HEK293 (cell line): ENCODE results near the gene FBXL15.

Experiments
- CTCF ChIA-PET: fragments of 350-600 bp; formaldehyde crosslinking; extraction: SDS; loops from one replicate; lab custom pipeline; 2021; ENCODE audit warnings: antibody characterized with exemption; lab: Yijun Ruan, JAX
- POLR2A ChIA-PET: fragments of 300-600 bp; formaldehyde crosslinking; extraction: SDS; loops from one replicate; lab custom pipeline; 2020; ENCODE audit warnings: antibody characterized with exemption, inconsistent platforms; lab: Yijun Ruan, JAX
- H3K27ac ChIP-seq: fragments of 200-500 bp; sonication (Bioruptor generic); 2 replicates; pipeline ENCODE4 v1.5.1; 2014; ENCODE audit warnings: low read depth, low read length, control low read depth, inconsistent platforms; ENCODE audit errors: extremely low read depth
- H3K36me3 ChIP-seq, 2 experiments: fragments of 200-500 bp in 1 of 2; sonication (Bioruptor generic) in 1 of 2; 1 replicate in 1 of 2; 2 replicates in 1 of 2; pipeline ENCODE4 v1.5.1; 2014 to 2017; ENCODE audit warnings: inconsistent platforms in 2 of 2, low read length in 2 of 2; ENCODE audit not compliant: control insufficient read depth in 2 of 2, insufficient read depth in 1 of 2
- H3K4me1 ChIP-seq: fragments of 200-500 bp; sonication (Bioruptor generic); 2 replicates; pipeline ENCODE4 v1.5.1; 2014; ENCODE audit warnings: mild to moderate bottlenecking, low read length, inconsistent platforms; ENCODE audit not compliant: control insufficient read depth, insufficient read depth
- H3K4me3 ChIP-seq: 2 replicates; pipeline ENCODE4 v1.5.1; 2011; ENCODE audit warnings: low read depth, mild to moderate bottlenecking, control low read depth, low read length, moderate library complexity
- H3K9me3 ChIP-seq: fragments of 200-500 bp; sonication (Bioruptor generic); 2 replicates; pipeline ENCODE4 v1.5.1; 2014; ENCODE audit warnings: low read depth, low read length, inconsistent platforms; ENCODE audit not compliant: control insufficient read depth, insufficient read depth
- GFI1B ChIP-seq: fragments of 450-650 bp; formaldehyde crosslinking; IDR thresholded peaks from 2 replicates; pipeline ENCODE4 v1.5.1; 2016; ENCODE audit warnings: missing biosample characterization, missing genetic modification characterization
- GLIS1 ChIP-seq: fragments of 450-650 bp; formaldehyde crosslinking; IDR thresholded peaks from 2 replicates; pipeline ENCODE4 v1.5.1; 2016; ENCODE audit warnings: missing biosample characterization, missing genetic modification characterization
- GLIS2 ChIP-seq: fragments of 450-650 bp; formaldehyde crosslinking; IDR thresholded peaks from 2 replicates; pipeline ENCODE4 v1.5.1; 2016; ENCODE audit warnings: missing biosample characterization, missing genetic modification characterization
- MYNN ChIP-seq: fragments of 450-650 bp; formaldehyde crosslinking; IDR thresholded peaks from 2 replicates; pipeline ENCODE4 v1.5.1; 2016; ENCODE audit warnings: missing biosample characterization, missing genetic modification characterization, borderline replicate concordance
- OSR2 ChIP-seq: fragments of 450-650 bp; formaldehyde crosslinking; IDR thresholded peaks from 2 replicates; pipeline ENCODE4 v1.5.1; 2016; ENCODE audit warnings: missing biosample characterization, missing genetic modification characterization
- PRDM1 ChIP-seq: fragments of 450-650 bp; formaldehyde crosslinking; IDR thresholded peaks from 2 replicates; pipeline ENCODE4; 2016; ENCODE audit warnings: missing biosample characterization, missing genetic modification characterization
- SCRT2 ChIP-seq: fragments of 450-650 bp; formaldehyde crosslinking; IDR thresholded peaks from 2 replicates; pipeline ENCODE4 v1.5.1; 2016; ENCODE audit warnings: missing biosample characterization, missing genetic modification characterization
- ZBTB48 ChIP-seq: fragments of 450-650 bp; formaldehyde crosslinking; IDR thresholded peaks from 2 replicates; pipeline ENCODE4 v1.5.1; 2016; ENCODE audit warnings: missing biosample characterization, missing genetic modification characterization
- ZBTB7A ChIP-seq: fragments of 450-650 bp; formaldehyde crosslinking; IDR thresholded peaks from 2 replicates; pipeline ENCODE4 v1.5.1; 2016; ENCODE audit warnings: low read depth, missing biosample characterization, missing genetic modification characterization
- ZNF114 ChIP-seq: fragments of 450-650 bp; formaldehyde crosslinking; IDR thresholded peaks from 2 replicates; pipeline ENCODE4 v1.5.0; 2017; ENCODE audit warnings: missing biosample characterization, missing genetic modification characterization
- ZNF169 ChIP-seq: fragments of 450-650 bp; formaldehyde crosslinking; IDR thresholded peaks from 2 replicates; pipeline ENCODE4 v1.5.1; 2016; ENCODE audit warnings: missing biosample characterization, missing genetic modification characterization
- ZNF202 ChIP-seq: fragments of 450-650 bp; formaldehyde crosslinking; IDR thresholded peaks from 2 replicates; pipeline ENCODE4 v1.5.1; 2016; ENCODE audit warnings: missing biosample characterization, missing genetic modification characterization, borderline replicate concordance
- ZNF223 ChIP-seq: fragments of 450-650 bp; formaldehyde crosslinking; IDR thresholded peaks from 2 replicates; pipeline ENCODE4 v1.5.1; 2016; ENCODE audit warnings: missing biosample characterization, missing genetic modification characterization
- ZNF239 ChIP-seq: fragments of 450-650 bp; formaldehyde crosslinking; IDR thresholded peaks from 2 replicates; pipeline ENCODE4 v1.5.1; 2016; ENCODE audit warnings: missing biosample characterization, missing genetic modification characterization
- ZNF560 ChIP-seq: fragments of 450-650 bp; formaldehyde crosslinking; IDR thresholded peaks from 2 replicates; pipeline ENCODE4 v1.5.1; 2017; ENCODE audit warnings: missing biosample characterization, missing genetic modification characterization, borderline replicate concordance
- ZNF600 ChIP-seq: fragments of 450-650 bp; formaldehyde crosslinking; IDR thresholded peaks from 2 replicates; pipeline ENCODE4 v1.5.1; 2016; ENCODE audit warnings: missing biosample characterization, missing genetic modification characterization
- ZNF792 ChIP-seq: fragments of 450-650 bp; formaldehyde crosslinking; IDR thresholded peaks from 2 replicates; pipeline ENCODE4 v1.5.1; 2016; ENCODE audit warnings: missing biosample characterization, missing genetic modification characterization
- TF ChIP-seq, protein P1 (sequence below): fragments of 450-650 bp; formaldehyde crosslinking; IDR thresholded peaks from 2 replicates; pipeline ENCODE4 v1.5.1; 2016; ENCODE audit warnings: missing biosample characterization, missing genetic modification characterization
- TF ChIP-seq, protein P2 (sequence below): fragments of 450-650 bp; formaldehyde crosslinking; IDR thresholded peaks from 2 replicates; pipeline ENCODE4 v1.5.1; 2016; ENCODE audit warnings: missing biosample characterization, missing genetic modification characterization

FBXL15 gene

DNA sequence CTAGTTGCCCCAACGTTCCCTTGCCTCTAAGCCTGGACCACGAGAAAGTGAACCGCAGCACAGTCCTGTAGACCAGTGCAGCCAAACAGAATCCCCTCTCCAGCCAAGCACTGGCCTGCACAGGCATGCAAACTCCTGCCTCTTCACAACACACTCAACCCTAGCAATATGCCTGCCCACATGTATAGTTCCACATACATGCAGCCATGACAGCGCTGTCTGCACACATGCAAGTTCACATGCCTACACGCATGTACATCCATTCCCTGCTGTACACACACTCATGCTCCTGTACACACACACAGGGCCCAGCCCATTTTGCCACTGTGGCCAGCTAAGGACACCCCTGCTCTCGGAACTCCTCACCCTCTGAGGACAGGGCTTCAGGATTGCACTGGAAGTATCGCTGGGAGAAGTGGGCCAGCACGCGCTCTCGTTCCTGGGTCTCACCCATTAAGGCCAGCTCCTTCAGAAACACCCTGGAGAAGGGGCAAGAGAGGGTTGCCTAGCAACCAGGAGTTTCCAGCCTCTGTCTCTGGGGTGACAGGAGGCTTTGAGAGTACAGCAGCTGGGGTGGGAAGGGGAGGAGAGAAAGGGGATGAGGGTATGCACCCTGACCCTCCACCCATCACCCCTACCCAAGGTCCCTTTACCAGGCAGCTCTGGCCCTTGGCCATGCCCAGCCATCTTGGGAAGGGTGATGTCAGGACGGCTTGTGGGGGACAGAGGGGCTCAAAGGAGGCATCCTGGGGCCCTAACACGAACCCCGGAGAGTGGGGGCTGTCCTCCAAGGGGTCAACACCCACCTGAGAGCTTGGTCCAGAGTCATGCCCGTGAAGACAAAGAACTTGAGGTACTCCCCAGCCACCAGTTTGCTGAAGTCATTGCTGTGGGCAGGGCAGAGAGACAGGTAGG, 9.0 kb upstream of the FBXL15 start:
- H3K27ac ChIP-seq: no peak overlapping the region

DNA sequence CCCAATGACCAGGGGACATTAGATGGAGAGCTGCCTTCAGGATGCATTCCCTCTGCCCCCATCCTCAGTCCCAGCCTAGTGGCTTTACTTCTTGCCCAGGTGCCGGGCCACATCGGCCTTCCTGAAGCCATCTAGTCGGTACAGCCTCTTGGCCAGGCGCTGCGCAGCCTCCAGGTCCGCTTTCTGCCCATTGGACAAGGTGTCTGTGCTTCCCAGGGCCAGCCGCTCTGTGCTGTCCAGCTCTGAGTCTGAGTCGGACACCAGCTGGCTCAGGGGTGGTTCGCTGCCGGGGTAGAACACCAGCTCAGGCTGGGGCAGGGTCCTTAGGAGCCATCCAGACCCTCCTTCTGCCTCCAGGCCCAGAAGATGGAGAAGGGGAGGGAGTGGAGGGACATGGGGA, 8.3 kb upstream of the FBXL15 start:
- H3K4me1 ChIP-seq: no peaks in the 10 kb centered on the region; the same call in 1 of the 2 replicates
- no peaks in the 10 kb centered on the region for H3K9me3 ChIP-seq
- no peak overlapping the region for H3K27ac ChIP-seq
- TF ChIP-seq GLIS1: no peak
- POLR2A ChIA-PET: interaction anchor here (2.1 kb wide), 1 partner anchor 9 kb away, joined by 6 read pairs; the partner anchor contains the start of gene FBXL15
- H3K36me3 ChIP-seq: no peaks in the 10 kb centered on the region
- CTCF ChIA-PET: interaction anchor here (0.6 to 4.5 kb wide), 5 partner anchors 8 to 166 kb away, joined by 4 to 28 read pairs (median 6); no protein-coding TSS in a partner anchor
- no peak overlapping the region for H3K4me3 ChIP-seq

More for the DNA sequence above, 9.0 kb upstream of the FBXL15 start:
- POLR2A ChIA-PET: interaction anchor here (2.1 kb wide), 1 partner anchor 10 kb away, joined by 6 read pairs; the partner anchor contains the start of gene FBXL15
- CTCF ChIA-PET: interaction anchor here (0.6 to 4.5 kb wide), 6 partner anchors 7 to 185 kb away, joined by 4 to 28 read pairs (median 7); no protein-coding TSS in a partner anchor
- Histone ChIP-seq H3K9me3 (no peaks in the 10 kb centered on the region), H3K36me3 (no peaks in the 10 kb centered on the region), H3K4me3 (no peak overlapping the region), H3K4me1 (no peaks in the 10 kb centered on the region; the same call in 1 of the 2 replicates)
- TF ChIP-seq GFI1B (tag by site-specific recombination): no peak
- TF ChIP-seq ZNF169: no peak
- no peak for TF ChIP-seq ZBTB7A (tag by site-specific recombination)
- no peak for TF ChIP-seq ZNF792 (tag by site-specific recombination)
- TF ChIP-seq ZNF223 (tag by site-specific recombination): no peak
- TF ChIP-seq ZNF600: peak; percentile 80

GRCh38 chr10:102413053-102413705, 7.5 kb upstream of the FBXL15 start:
- ChIA-PET POLR2A (interaction anchor here (2.1 kb wide), 1 partner anchor 8 kb away, joined by 6 read pairs; the partner anchor contains the start of gene FBXL15), CTCF (interaction anchor here (0.9 to 4.5 kb wide), 4 partner anchors 9 to 183 kb away, joined by 4 to 28 read pairs (median 10); no protein-coding TSS in a partner anchor)
- Histone ChIP-seq H3K36me3 (no peaks in the 10 kb centered on the region), H3K27ac (no peak overlapping the region), H3K4me1 (no peaks in the 10 kb centered on the region; the same call in 1 of the 2 replicates), H3K9me3 (no peaks in the 10 kb centered on the region), H3K4me3 (no peak overlapping the region)
- TF ChIP-seq SCRT2 (peak; percentile 44; the same call in 1 of the 2 replicates), MYNN (peak; percentile 93), ZNF560 (tag by site-specific recombination) (no peak), ZBTB48 (tag by site-specific recombination) (0 out of 2 replicates have a peak, but pooled peaks have one; percentile 31), GLIS1 (peak; percentile 42; the same call in 1 of the 2 replicates), OSR2 (tag by site-specific recombination) (no peak), GLIS2 (tag by site-specific recombination) (0 out of 2 replicates have a peak, but pooled peaks have one; percentile 26)

DNA sequence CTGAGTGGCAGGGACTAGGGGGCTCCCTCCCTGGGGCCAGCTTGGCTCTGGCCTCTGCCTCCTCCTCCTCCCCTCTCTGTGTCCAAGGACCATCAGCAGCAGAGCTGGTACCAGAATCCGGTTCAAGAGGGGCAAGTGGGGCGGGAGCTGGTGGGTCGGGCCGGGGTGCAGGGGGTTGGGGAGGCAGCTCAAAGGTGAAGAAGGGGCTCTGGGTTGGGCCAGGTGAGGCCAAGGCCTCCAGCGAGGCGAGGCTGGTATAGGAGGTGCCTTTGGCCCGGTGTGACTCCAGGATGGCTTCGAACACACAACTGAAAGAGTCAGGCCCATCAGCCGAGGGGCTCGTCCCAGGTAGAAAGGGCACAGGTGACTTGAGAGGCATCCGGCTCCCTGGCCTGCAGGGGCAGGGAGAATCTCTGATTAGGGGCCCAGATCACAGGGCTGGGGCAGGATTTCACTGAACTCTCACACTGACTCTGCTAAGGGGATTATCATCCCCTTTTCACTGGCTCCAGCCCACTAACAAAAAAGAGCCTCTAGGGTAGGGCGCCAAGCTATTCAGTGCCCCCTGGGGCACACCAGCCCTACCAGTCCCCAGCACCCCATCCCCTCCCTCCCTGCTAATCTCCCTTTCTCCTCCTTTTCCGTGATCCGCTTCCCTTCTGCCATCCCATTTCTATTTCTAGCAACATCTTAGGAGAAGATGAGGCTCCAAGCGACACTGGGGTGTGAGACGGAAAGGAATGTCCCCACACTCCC, 6.7 kb upstream of the FBXL15 start:
- Histone ChIP-seq H3K36me3 (no peaks in the 10 kb centered on the region), H3K4me1 (no peaks in the 10 kb centered on the region; the same call in 1 of the 2 replicates), H3K4me3 (no peak overlapping the region), H3K9me3 (no peaks in the 10 kb centered on the region), H3K27ac (no peak overlapping the region)
- CTCF ChIA-PET: interaction anchor here (1.0 to 2.3 kb wide), 3 partner anchors 10 to 184 kb away, joined by 6 to 13 read pairs (median 6); no protein-coding TSS in a partner anchor
- POLR2A ChIA-PET: no interaction called here
- TF ChIP-seq, protein P1, sequence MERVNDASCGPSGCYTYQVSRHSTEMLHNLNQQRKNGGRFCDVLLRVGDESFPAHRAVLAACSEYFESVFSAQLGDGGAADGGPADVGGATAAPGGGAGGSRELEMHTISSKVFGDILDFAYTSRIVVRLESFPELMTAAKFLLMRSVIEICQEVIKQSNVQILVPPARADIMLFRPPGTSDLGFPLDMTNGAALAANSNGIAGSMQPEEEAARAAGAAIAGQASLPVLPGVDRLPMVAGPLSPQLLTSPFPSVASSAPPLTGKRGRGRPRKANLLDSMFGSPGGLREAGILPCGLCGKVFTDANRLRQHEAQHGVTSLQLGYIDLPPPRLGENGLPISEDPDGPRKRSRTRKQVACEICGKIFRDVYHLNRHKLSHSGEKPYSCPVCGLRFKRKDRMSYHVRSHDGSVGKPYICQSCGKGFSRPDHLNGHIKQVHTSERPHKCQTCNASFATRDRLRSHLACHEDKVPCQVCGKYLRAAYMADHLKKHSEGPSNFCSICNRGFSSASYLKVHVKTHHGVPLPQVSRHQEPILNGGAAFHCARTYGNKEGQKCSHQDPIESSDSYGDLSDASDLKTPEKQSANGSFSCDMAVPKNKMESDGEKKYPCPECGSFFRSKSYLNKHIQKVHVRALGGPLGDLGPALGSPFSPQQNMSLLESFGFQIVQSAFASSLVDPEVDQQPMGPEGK: no peak
- no peak for TF ChIP-seq ZNF114
- TF ChIP-seq, protein P2, sequence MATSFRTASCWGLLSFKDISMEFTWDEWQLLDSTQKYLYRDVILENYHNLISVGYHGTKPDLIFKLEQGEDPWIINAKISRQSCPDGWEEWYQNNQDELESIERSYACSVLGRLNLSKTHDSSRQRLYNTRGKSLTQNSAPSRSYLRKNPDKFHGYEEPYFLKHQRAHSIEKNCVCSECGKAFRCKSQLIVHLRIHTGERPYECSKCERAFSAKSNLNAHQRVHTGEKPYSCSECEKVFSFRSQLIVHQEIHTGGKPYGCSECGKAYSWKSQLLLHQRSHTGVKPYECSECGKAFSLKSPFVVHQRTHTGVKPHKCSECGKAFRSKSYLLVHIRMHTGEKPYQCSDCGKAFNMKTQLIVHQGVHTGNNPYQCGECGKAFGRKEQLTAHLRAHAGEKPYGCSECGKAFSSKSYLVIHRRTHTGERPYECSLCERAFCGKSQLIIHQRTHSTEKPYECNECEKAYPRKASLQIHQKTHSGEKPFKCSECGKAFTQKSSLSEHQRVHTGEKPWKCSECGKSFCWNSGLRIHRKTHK (tag by site-specific recombination): no peak
- no peak for TF ChIP-seq ZNF239 (tag by site-specific recombination)
- 0 out of 2 replicates have a peak, but pooled peaks have one; percentile 24 for TF ChIP-seq PRDM1 (tag by site-specific recombination)
- TF ChIP-seq ZNF202 (tag by site-specific recombination): no peak
- TF ChIP-seq, all 188 proteins: peak for 1
